Midbrain (tissue), 1 donor: Measurements from ENCODE around the gene SURF1.
"Not testable (repeated sequence)": the region's sequence is repeated elsewhere in the genome, so short reads cannot be mapped to it uniquely, and the experiment has no call there.

ENCODE experiments used
- DNase-seq: peaks from one replicate; lab custom pipeline; 2025; lab: John Stamatoyannopoulos, UW

Gene SURF1

GRCh38 chr9:133344979-133345378, 11.3 kb downstream of the SURF1 start:
- no peak for DNase-seq

DNA sequence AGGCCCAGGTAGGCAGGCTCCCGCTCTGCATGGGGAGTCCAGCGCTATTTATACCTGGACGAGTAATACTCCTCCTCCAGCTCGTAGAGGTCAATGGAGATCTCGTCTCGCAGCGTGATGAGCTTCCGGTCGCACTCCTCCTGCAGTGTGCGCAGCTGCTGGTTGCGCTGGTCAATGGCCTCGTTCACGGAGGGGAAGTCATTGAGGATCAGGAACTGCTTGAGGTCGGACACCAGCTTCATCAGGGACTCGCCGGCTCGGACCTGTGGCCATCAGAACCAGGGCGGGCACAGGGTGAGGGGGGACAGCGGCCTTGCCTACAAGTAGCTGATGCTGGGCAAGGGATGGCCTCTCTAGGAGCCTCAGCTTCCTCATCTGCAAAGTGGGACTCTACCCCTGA, 12.2 kb downstream of the SURF1 start:
- no peak for DNase-seq

DNA sequence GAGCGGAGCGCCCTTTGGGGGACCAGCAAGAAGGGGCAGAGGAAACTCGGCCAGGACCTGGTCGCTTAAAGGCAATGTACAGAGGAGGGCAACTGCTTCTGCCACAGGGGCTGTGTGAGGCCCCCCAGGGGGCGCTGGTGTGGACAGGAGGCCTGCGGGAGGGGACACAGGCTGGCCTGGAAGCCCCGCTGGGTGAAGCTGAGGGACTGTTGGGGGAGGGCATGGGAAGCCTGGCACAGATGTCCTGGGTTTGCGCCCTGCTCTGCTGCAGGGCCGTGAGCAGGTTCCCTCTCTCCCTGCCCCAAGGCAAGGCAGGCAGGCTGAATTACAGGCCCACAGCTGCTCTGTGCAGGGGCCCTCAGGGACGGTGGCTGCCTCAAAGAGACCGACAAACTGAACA, 13.7 kb downstream of the SURF1 start:
- DNase-seq, result no peak

- no peak for DNase-seq
Measured at GRCh38 chr9:133342069-133342406, 14.2 kb downstream of the SURF1 start.

DNA sequence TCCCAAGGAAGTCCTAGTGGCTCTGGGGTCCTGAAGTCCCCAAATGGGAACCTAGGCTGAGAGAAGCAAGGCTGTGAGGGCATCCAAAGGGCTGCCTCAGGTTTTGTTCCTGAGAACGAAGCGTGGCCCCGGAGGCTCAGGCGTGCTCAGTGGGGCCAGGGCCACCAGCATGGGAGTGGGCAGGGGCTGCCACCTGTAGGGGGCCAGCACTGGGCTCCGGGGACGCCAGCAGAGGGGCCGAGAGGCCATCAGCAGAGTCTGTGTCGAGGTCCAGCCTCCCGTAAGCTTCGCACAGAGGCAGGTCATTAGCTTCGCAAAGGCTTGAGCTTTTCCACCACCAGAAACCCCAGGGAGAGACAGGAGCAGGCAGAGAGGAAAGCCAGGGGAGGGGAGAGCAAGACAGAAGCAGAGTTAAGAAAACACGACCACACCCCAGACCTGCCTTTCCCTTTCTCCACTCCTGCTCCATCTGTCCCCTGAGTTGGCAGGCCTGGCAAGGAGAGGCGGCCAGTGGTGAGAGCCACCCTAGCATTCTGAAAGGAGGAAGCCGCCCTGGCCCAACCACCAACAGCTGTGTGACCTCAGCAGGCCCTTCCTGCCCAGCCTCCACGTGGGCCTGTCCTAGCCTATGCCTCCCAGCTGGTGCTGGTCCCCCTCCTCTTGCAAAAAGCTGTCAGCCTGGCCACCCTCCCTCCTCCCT, 14.8 kb downstream of the SURF1 start:
- peak; percentile 17 for DNase-seq

DNA sequence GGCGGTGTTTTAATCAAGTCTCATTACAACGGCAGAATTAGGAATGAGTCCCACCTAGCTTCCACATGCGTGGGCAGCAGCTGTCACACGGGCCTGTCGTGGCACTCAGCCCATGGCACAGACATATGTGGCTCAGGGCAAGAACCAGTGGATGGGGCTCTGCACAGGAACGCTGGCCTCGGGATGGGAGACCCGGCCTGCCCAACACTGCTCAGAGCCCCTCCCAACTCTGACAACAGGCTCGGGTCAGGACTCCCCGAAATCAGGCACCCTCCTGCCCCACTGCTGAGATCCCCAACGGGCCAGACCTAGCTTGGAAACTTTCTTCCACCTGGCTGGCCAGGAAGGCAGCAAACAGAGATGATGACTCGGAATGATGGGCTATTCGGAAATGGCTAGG, 15.4 kb downstream of the SURF1 start:
- no peak for DNase-seq

- DNase-seq, result no peak
Measured at GRCh38 chr9:133340256-133340655, 16.0 kb downstream of the SURF1 start.

- DNase-seq, result no peak
Measured at GRCh38 chr9:133339641-133340040, 16.6 kb downstream of the SURF1 start.

DNA sequence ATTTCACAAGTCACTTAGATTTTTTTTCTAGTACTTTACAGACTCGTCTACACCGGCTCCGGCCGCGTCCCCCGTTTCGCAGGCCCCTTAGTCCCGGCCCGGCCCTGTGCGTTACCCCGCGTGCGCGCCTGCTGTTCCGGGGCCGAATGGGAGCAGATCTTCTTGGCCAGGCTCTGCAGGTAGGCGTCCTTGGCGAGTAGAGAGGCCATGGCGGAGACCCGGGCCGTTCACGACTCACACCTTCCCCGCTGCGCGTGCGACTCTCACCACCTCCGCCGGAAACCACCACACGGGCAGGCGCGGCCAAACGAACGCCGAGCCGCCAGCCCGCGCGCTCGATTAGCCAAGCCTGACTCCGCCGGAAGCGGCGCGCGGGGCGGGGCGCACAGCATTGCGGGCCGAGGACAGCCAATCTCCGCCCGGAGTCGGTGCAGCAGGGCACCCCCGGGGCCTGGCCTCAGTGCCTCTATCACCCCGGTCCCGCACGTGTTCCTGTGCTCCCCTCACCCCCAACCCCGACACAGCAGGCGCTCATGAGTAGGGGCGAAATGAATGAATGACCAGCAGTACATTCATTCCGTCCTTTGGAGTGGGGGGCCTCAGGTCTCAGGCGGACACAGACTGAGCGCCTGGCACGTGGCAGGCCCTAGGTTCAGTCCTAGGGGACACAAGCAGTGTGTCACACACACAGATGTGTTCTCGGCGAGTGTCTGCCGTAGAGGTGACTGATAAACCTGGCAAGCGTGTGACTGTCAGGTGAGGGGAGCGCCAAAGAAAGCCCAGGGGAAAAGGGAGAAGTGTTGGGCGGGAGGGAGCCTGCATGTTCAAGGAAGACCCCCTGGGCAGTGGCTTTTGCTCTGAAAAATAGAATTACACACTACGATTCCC, 20.1 kb downstream of the SURF1 start, which contains the start of gene SURF6:
TSS of gene SURF6 (minus strand) at position 265 of the 888 bp plus-strand sequence. CDS start at position 209, 56 bp downstream.
- DNase-seq, result peak; percentile 91

DNA sequence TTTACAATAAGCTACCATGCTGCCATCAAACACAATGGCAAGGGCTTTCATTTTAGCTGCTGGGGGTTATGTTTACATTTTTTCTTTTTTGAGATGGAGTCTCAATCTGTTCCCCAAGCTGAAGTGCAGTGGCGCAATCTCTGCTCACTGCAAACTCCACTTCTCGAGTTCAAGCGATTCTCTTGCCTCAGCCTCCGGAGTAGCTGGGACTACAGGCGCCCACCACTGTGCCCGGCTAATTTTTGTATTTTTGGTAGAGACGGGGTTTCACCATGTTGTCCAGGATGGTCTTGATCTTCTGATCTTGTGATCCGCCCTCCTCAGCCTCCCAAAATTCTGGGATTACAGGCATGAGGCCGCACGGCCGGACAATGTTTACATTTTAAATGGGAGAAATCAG, 21.4 kb downstream of the SURF1 start:
- DNase-seq, result not testable (repeated sequence)

DNA sequence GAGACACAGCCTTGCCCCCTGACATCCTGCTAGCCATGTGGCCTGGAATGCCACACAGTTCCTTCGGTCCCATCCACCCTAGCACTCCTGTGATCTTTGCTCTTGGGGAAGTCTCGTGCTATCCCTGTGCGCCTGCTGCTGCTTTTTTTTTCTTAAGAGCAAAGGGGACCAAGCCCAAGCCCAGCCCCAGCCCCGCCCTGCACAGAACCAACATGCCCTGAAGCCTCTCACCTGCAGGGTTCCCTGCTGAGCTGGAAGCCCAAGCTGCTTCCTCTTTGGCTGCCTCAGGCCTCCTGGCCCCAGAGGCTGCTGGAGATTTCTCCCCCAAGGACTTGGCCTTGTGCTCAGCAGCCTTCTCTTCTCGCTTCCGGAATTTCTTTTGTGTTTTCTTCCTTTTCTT, 22.1 kb downstream of the SURF1 start:
- no peak for DNase-seq

DNA sequence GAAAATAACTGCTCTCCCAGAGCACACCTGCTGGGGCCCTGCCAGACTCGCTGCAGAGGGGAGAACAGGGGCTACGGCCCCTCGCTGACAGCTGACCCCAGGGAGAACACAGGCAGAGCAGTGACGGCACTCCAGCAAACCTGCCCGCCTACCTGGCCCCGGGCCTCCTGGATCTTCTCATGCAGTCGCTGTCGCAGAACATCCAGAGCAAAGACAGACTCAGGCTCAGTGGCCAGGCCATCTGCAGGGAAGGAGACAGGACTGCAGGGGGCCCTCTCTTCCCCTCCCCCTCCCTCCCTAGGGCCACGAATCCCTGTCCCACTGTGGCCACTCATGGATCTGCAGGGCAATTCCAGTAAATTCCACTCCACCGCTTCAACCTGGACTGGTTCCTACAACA, 22.7 kb downstream of the SURF1 start:
- DNase-seq, result no peak

GRCh38 chr9:133333011-133333410, 23.3 kb downstream of the SURF1 start:
- DNase-seq, result no peak

DNA sequence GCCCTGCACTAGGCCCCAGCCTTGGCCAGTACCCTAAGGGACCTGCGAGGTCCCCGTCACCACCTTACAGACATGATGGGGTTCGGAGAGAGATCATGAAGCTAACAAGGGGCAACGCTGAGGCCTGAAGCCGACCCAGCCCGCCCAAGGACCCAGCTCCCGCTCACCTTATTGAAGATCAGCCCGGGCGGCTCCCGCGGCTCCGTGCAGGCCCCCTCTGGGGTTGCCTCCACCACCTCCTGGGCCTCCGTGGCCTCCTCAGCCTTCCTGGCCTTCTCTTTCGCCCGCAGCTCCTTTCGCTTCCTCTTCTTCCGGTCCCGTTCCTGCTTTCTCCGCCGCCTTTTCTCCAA, 23.9 kb downstream of the SURF1 start:
- no peak for DNase-seq

- DNase-seq, result no peak
Measured at GRCh38 chr9:133331641-133332380, 24.5 kb downstream of the SURF1 start.

DNA sequence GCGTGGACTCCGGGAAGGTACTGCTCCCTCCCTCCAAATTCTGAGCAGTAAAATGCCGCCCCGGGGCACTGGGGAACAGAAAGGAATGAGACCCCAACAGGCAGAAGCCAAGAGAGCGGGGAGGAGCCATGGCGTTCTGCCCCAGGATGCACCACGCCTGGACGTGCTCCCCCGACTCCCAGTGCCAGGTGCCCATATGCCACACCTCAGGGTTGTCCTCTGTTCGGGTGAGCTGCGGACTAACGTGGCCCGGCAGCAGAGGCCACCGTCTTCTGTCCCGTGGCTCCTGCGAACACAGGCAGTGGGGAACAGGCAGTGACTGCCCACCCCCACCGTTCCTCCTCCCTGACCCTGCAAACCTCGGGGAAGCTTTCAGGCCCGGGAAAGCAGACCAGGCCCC, 25.1 kb downstream of the SURF1 start:
- no peak for DNase-seq

DNA sequence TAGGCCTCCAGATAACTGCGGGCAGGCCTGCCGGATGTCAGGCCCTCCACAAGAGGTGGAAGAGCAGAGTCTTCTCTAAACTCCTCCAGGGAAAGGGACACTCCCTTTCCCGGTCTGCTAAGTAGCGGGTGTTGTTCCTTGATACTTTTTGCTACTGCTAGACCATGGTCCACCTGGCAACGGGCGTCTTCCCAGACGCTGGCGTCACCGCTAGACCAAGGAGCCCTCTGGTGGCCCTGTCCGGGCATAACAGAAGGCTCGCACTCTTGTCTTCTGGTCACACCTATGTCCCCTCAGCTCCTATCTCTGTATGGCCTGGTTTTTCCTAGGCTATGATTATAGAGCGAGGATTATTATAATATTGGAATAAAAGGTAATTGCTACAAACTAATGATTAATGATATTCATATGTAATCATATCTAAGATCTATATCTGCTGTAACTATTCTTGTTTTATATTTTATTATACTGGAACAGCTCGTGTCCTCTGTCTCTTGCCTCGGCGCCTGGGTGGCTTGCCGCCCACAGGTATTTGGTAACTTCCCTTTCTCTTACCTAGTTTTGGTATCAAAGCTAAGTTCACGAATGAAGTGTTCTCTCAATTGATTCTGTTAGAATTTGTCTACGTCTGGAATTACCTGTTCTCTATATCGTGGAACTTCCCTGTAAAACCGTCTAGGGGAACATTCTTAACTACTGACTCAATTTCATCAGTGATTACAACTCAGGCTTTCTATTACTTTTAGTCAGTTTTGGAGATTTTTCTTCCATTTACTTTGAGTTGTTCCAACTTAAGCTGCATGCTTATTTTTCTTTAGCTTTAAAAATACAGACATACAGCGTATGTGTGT, 26.8 kb downstream of the SURF1 start:
- not testable (repeated sequence) for DNase-seq

DNA sequence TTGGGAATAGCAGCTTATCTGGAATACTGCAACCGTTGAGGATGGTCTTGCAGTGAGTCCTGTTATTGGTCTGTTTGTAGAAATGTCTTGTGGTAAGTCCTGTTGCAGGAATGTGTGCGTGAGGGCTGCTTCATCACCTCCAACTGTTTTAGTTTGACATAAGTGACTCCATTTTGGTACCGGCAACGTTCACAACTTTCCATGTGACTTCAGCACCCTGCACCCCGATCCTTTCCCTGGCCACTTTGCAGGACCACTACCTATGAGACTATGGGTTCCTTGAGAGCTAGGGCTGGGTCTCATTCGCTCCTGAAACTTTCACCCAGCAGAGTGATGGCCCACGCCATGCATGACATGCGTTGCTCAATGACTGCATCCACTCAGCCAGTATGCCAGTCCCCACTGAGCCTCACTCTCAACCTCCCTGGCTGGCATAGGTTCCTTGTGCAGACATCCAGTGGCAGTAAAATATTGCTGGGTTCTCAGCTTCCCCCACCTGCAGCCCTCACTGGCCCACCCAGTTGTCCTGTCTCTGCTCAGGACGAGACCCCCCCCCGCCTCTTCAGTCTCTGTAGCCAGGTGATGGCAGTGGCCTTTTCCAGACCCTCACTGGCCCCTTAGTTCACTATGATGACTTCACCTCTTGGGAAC, 28.3 kb downstream of the SURF1 start:
- DNase-seq, result no peak

DNA sequence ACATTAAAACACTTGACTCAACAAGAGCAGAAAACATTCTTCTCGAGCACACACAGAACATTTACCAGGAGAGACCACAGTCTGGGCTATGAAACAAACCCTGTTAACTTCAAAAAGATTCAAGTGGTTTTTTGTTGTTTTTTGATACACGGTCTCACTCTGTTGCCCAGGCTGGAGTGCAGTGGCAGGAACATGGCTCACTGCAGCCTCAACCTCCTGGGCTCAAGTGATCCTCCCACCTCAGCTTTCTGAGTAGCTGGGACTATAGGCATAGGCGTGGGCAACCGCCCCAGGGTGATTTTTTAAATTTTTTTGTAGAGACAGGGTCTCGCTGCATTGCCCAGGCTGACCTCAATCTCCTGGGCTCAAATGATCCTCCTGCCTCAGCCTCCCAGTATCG, 29.3 kb downstream of the SURF1 start:
- not testable (repeated sequence) for DNase-seq

DNA sequence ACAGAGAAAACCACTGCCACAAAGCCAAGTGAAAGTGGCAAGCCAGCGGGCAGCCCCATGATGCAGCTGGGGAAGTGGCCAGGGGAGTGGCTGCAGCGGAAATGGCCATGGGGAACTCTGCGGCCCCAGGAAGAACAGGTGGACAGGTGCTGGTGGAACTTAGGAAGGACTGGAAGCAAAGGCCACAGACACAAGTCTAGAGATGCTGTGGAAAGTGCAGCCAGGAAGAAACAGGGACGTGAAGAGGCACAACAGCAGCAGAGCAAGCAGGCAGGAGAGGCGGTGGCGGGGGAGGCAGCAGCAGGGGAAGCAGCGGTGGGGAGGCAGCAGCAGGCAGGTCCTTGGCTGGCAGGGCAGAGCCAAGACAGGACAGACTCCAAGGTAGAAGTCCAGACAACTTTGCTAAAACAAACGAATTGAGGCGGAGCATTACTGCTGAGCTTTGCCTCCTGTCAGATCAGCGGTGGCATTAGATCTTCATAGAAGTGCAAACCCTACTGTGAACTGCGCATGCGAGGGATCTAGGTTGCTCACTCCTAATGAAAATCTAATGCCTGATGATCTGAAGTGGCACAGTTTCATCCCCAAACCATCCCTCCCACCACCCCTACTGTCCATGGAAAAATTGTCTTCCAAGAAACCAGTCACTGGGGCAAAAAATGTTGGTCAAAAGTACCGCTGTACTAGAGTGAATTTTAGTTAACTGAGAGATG, 32.1 kb downstream of the SURF1 start:
- no peak for DNase-seq

DNA sequence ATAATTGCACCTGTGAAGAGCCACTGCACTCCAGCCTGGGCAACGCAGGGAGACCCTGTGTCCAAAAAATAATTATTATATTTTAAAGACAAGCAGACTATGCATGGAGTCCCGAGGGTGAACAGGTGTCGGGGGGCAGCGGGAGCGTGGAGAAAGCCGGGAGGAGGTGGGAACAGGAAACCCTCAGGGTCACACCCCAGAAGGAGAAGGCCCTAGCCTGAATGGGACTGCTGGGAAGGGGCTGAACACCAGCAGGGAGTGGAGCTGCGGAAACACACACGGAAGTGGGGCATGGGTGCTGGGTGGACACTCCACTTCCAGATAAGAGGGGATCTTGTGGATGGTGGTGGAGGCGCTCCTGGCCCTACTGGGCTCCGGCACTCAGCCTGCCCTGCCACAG, 33.1 kb downstream of the SURF1 start:
- DNase-seq, result no peak
